ENCODE measurements around the gene ITGA1. TPM values are rescaled to one million over a fixed set of nuclear protein-coding genes. Genes with fewer than 3 reads are reported as not detected.

Gene ITGA1
- total RNA-seq, 3 donors from 2014 or later = 26.2 to 49.2 (median 36.6) TPM

GRCh38 chr5:52886206-52886605 lies 98.5 kb downstream of the ITGA1 start:
- DNase-seq (ENCODE audit: low spot score in 2 of 2) = no peak
- H3K27ac ChIP-seq = no peak overlapping the region
- TF ChIP-seq, protein P1, sequence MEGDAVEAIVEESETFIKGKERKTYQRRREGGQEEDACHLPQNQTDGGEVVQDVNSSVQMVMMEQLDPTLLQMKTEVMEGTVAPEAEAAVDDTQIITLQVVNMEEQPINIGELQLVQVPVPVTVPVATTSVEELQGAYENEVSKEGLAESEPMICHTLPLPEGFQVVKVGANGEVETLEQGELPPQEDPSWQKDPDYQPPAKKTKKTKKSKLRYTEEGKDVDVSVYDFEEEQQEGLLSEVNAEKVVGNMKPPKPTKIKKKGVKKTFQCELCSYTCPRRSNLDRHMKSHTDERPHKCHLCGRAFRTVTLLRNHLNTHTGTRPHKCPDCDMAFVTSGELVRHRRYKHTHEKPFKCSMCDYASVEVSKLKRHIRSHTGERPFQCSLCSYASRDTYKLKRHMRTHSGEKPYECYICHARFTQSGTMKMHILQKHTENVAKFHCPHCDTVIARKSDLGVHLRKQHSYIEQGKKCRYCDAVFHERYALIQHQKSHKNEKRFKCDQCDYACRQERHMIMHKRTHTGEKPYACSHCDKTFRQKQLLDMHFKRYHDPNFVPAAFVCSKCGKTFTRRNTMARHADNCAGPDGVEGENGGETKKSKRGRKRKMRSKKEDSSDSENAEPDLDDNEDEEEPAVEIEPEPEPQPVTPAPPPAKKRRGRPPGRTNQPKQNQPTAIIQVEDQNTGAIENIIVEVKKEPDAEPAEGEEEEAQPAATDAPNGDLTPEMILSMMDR (IDR thresholded peaks at IDR 0.05) = no peak
- no peak for TF ChIP-seq POLR2AphosphoS5 (IDR thresholded peaks at IDR 0.05)
- no peak for TF ChIP-seq POLR2A (IDR thresholded peaks at IDR 0.05)
- H3K36me3 ChIP-seq = no peaks in the 10 kb centered on the region
- intact Hi-C loops (cut with DNase I; ENCODE audit: low total_unique reads) = no loop called here
- H3K27me3 ChIP-seq = no peaks in the 10 kb centered on the region
- no peaks in the 10 kb centered on the region for H3K9me3 ChIP-seq
- no peak overlapping the region for H3K4me3 ChIP-seq
- no peaks in the 10 kb centered on the region for H3K4me1 ChIP-seq

DNA sequence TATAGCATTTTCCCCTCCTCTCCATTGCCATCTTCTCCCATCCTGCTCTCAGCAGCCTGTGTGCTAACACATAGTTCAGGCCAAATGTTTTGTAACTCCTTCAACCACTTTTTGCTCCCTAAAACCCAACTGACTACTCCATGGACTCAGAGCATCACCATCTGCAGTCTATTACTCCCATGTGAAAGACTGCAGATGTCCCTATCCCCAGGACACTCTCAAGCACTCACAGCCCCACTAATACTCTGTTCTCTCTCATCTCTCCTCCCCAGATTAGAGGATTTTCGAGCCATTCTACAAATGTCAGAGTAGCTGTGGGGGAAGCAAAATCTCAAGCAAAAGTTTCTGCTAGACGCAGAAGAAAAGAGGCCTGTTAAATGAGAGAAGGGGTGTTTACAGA lies 99.3 kb downstream of the ITGA1 start:
- no peak for DNase-seq (ENCODE audit: low spot score in 2 of 2)
- no peak for TF ChIP-seq POLR2AphosphoS5 (IDR thresholded peaks at IDR 0.05)
- TF ChIP-seq, protein P1 (IDR thresholded peaks at IDR 0.05) = no peak
- TF ChIP-seq POLR2A (IDR thresholded peaks at IDR 0.05) = no peak
- Histone ChIP-seq H3K4me3 (no peak overlapping the region), H3K27ac (no peak overlapping the region), H3K4me1 (no peaks in the 10 kb centered on the region), H3K9me3 (no peaks in the 10 kb centered on the region), H3K27me3 (no peaks in the 10 kb centered on the region), H3K36me3 (no peaks in the 10 kb centered on the region)
- intact Hi-C loops (cut with DNase I; ENCODE audit: low total_unique reads) = no loop called here

DNA sequence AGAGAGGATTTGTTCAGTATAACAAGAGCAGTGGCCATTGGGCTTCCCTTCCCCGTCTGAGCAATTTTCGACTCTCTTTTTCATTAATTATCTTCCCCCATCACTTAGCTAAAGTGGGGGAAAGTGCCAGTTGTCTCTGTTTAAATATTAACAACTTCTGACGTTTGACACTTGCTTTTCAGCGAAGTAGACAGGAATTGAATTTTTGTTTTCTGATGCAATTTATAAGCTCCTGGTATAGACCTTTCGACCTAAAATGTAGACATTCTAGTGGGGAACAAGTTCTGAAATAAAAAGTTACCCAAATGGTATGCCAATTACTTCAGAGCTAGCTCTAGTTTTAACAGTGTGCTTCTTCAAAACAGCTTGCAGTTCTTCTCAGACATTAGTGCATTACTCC lies 100.6 kb downstream of the ITGA1 start:
- no peak overlapping the region for H3K4me3 ChIP-seq
- H3K27me3 ChIP-seq = no peaks in the 10 kb centered on the region
- intact Hi-C loops (cut with DNase I; ENCODE audit: low total_unique reads) = no loop called here
- no peaks in the 10 kb centered on the region for H3K9me3 ChIP-seq
- no peak for DNase-seq (ENCODE audit: low spot score in 2 of 2)
- TF ChIP-seq POLR2AphosphoS5 (IDR thresholded peaks at IDR 0.05) (no peak), POLR2A (IDR thresholded peaks at IDR 0.05) (no peak)
- TF ChIP-seq, protein P1 (IDR thresholded peaks at IDR 0.05) = no peak
- no peaks in the 10 kb centered on the region for H3K36me3 ChIP-seq
- no peaks in the 10 kb centered on the region for H3K4me1 ChIP-seq
- H3K27ac ChIP-seq = no peak overlapping the region

DNA sequence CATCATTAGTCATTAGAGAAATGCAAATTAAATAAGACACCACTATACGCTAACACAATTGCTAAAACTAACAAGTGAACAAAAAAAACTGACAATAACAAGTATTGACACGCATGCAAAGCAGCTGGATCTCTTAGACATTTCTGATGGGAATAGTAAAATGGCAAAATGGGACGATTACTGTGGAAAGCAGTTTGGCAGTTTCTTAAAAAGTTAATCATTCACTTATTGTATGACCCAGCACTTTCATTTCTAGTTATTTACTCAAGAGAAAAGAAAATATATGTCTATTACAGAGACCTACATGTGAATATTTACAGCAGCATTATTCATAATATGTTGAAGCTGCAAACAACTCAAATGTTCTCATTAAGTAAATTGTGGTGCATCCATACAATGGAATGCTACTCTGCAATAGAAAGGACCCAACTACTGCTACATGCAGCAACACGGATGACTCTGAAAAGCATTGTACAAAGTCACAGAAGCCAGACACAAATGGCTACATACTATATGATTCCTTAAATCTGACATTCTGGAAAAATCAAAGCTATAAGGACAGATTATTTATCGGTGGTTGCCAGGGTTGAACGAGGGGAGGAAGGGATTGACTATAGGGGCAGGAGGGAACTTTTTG lies 104.6 kb downstream of the ITGA1 start:
- intact Hi-C loops (cut with DNase I; ENCODE audit: low total_unique reads) = no loop called here
- no peak for TF ChIP-seq POLR2A (IDR thresholded peaks at IDR 0.05)
- no peak for TF ChIP-seq POLR2AphosphoS5 (IDR thresholded peaks at IDR 0.05)
- TF ChIP-seq, protein P1 (IDR thresholded peaks at IDR 0.05) = no peak

DNA sequence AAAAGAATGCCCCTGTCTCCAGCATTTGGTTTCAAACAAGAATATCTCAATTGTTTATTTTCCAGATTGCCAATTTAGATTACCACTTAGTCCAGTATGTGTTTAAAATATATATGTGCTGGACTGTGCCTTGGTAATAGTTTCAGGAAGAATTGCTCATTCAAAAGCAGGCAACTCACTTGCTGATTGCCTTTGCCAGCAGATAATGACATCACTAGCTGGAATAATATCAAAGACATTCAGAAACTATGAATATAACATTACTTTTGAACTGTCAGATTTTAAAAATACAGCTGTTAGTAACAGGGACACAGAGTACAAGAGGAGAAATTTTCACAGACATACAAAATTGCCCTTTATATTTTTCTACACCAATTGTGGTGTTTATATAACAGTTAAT lies 105.4 kb downstream of the ITGA1 start:
- Histone ChIP-seq H3K27me3 (no peaks in the 10 kb centered on the region), H3K27ac (no peak overlapping the region), H3K4me1 (no peaks in the 10 kb centered on the region), H3K4me3 (no peak overlapping the region), H3K9me3 (no peaks in the 10 kb centered on the region), H3K36me3 (no peaks in the 10 kb centered on the region)
- TF ChIP-seq POLR2AphosphoS5 (IDR thresholded peaks at IDR 0.05) (no peak), POLR2A (IDR thresholded peaks at IDR 0.05) (no peak)
- TF ChIP-seq, protein P1 (IDR thresholded peaks at IDR 0.05) = no peak
- no peak for DNase-seq (ENCODE audit: low spot score in 2 of 2)
- intact Hi-C loops (cut with DNase I; ENCODE audit: low total_unique reads) = no loop called here

More for the DNA sequence above, 104.6 kb downstream of the ITGA1 start:
- Histone ChIP-seq H3K9me3 (no peaks in the 10 kb centered on the region), H3K27me3 (no peaks in the 10 kb centered on the region), H3K36me3 (no peaks in the 10 kb centered on the region), H3K4me3 (no peak overlapping the region), H3K27ac (no peak overlapping the region), H3K4me1 (no peaks in the 10 kb centered on the region)
- DNase-seq (ENCODE audit: low spot score in 2 of 2) = no peak

Data from breast epithelium (tissue), 4 donors.